HG03442 (cell line): ENCODE data around the gene HPS5.

Source experiments
- ATAC-seq: cut with Tn5 transposase; IDR thresholded peaks from one replicate; pipeline ENCODE4 v1.9.1; 2021; ENCODE audit warnings: mild to moderate bottlenecking, moderate library complexity; ENCODE audit not compliant: unreplicated experiment

HPS5 gene

GRCh38 chr11:18319914-18320313 lies 2.0 kb downstream of the HPS5 start:
- no peak for ATAC-seq

GRCh38 chr11:18317551-18317950 lies 4.4 kb downstream of the HPS5 start:
- ATAC-seq, result no peak

- no peak for ATAC-seq
Measured at GRCh38 chr11:18315893-18316292, 6.0 kb downstream of the HPS5 start.

DNA sequence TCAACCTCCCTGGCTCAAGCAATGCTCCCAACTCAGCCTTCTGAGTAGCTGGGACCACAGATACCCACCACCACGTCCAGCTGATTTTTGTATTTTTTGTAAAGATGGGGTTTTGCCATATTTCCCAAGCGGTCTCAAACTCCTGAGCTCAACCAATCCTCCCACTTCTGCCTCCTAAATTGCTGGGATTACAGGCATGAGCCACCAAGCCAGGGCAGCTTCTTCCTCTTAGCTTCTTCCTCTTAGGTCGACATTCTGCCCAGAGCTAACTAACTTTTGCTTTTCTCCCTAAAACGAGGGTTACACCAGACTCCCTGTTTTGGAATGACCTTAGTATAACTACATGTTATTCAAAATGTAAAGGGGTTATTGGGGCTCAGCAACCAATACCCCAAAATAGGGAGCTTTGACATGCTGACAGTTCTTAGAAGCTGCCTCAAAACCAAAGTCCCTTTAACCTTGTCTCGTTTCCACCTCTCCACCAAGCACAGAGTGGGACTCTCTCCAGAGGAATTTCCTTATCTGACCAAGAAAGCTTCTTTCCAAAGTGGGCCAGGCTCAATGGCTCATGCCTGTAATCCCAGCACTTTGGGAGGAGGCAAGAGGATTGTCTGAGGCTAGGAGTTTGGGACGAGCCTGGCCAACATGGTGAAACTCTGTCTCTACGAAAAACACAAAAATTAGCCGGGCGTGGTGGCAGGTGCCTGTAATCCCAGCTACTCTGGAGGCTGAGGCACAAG lies 7.0 kb downstream of the HPS5 start:
- ATAC-seq, result no peak

GRCh38 chr11:18313965-18314763 lies 7.8 kb downstream of the HPS5 start:
- ATAC-seq, result no peak

GRCh38 chr11:18312663-18313420 lies 9.1 kb downstream of the HPS5 start:
- ATAC-seq, result no peak

DNA sequence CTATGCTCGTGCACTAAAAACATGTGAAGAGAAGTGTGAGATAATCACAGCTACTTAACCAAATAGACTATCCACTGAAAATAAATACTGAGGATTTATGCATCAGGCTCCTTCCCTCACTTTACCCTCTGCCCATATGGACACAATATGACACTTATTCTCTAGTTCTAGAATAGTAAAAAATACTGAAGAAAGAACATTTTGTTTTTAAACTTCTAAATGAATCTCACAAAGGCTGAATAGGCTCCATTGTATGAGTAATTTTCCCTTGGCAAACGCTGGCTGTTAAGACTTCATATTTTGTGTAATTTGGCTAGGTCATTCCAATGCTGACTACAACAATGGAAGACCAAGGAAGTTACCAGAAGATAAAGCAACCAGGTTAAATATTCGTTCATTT lies 9.9 kb downstream of the HPS5 start:
- ATAC-seq, result no peak

- ATAC-seq, result peak; percentile 73
Measured at GRCh38 chr11:18310800-18311340, 11.1 kb downstream of the HPS5 start.

DNA sequence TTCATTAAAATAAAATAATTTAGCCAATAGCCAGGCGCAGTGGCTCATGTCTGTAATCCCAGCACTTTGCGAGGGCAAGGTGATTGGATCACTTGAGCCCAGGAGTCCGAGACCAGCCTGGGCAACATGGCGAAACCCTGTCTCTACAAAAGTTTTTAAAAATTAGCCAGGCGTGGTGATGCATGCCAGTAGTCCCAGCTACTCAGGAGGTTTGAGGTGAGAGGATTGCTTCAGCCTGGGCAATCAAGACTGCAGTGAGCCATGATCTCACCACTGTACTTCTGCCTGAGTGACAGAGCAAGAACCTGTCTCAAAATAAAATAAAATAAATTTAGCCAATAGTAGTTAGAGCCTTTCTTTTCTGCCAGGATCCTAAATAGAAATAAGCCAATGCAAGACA lies 12.2 kb downstream of the HPS5 start:
- no peak for ATAC-seq

DNA sequence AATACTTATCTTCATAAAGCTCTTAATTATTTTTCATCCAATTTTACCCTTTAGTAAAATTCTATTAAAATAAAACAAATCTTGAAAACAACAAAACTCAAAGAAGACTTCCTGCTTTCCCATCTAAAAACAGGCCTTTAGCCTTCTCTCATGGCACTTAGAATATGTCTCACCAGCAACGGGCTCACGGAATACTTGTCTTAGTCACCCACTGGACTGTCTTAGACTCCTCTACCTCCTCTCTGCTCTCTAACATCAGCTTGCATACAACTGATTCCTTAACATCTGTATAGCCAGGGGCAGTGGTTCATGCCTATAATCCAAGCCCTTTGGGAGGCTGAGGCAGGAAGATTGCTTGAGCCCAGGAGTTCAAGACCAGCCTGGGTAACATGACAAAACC lies 13.7 kb downstream of the HPS5 start:
- ATAC-seq, result no peak

DNA sequence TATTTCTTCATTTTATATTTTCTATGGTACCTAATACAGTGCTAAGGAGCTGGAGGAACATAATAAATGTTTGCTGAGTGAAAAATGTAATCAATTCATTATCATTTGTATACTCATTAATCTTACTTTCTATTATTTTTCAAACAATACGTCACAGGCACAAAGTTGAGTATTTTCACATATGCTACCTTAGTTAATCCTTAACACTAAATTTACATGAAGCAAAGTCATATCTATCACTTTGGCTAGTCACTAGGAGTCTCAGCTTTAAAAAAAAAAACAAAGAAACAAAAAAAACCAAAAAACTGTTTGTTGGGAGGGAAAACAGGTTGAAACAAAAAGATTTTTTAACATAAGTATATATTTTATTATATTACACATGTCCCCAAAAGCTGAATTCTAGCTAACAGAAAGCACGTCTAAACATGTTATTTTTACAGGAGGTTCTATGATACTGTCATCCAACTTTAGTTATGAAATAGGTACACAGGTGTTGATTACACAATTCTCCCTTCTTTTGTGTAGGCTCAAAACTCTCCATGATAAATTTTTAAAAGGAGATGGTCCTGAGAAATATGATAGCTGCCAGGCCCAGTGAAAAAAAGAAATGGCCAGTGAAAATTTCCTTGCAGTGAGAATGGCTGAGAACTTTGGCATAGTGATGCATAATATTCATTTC lies 14.3 kb downstream of the HPS5 start:
- ATAC-seq, result no peak

DNA sequence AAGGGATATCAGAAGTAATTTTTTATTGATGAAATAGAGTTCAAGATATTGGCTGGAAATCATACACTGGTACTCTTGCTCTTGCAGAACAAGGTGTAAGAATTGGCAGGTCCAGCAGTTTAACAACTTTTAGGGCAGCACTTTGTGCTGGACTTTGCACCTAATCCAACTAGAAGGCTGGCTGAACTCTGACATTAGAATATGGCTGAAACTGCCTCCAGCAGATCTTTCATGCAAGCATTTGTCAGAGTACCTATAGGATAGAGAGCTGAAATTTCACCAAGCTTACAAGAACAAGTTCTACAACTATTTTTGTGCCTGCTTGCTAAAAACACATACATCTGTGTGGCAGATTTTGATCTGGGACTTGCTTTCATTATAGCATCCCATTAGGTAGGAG lies 17.2 kb downstream of the HPS5 start:
- ATAC-seq, result no peak

- ATAC-seq, result no peak
Measured at GRCh38 chr11:18299721-18300120, 22.2 kb downstream of the HPS5 start.

DNA sequence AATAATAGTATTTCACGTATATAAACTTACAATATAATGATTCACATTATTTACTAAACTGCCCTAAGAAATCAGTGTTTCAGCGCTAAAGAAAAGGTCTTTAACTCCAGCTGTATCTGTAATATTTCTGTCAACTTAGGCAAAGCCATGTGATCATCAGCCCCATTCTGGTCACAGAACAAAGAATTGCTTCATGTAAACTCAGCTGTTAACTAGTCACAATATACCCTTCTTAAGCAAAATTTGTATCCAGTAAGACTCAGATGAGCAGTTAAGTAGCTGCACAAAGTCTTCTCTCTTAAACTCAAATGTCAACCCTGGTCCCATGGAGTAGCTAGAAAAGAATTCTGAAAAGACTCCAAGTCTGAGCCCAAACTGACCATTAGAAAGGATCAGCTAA lies 26.6 kb downstream of the HPS5 start:
- ATAC-seq, result no peak

- peak; percentile 91 for ATAC-seq
Measured at GRCh38 chr11:18294862-18295261, 27.1 kb downstream of the HPS5 start.

DNA sequence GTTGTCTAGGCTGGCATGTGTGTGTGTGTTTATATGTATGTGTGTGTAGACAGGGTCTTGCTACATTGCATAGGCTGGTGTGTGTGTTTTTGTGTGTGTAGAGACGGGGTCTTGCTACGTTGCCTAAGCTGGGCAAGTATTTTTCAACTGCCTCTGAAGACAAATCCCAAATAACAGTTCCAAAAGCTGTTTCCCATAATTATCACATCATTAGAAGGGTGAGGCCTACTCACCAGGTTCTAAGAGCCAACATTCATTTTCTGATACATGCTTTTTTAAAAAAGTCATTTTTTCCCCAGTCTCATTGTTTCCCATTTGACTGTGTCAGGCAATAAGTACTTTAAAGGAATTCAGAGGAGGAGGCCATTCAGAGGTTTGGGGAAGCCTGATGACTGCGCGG lies 33.0 kb downstream of the HPS5 start:
- no peak for ATAC-seq

GRCh38 chr11:18285841-18286240 lies 36.1 kb downstream of the HPS5 start:
- no peak for ATAC-seq

DNA sequence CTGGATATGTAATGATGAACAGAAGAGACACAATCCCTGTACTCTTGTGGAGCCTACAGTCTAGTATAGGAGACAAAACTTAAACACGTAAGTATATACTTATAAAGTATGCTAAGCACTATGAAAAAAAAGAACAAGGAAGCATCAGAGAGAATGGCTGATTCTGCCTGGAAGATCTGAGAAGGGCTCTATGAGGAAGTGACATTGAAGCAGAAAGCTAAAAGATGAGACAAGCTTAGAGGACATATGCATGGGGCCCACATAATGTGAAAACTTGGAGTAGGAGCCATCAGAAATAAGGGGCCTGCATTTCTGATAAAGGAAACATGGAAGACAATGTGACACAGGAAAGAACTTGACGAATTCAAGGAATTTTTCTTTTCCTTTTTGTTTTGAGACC lies 39.3 kb downstream of the HPS5 start:
- no peak for ATAC-seq

DNA sequence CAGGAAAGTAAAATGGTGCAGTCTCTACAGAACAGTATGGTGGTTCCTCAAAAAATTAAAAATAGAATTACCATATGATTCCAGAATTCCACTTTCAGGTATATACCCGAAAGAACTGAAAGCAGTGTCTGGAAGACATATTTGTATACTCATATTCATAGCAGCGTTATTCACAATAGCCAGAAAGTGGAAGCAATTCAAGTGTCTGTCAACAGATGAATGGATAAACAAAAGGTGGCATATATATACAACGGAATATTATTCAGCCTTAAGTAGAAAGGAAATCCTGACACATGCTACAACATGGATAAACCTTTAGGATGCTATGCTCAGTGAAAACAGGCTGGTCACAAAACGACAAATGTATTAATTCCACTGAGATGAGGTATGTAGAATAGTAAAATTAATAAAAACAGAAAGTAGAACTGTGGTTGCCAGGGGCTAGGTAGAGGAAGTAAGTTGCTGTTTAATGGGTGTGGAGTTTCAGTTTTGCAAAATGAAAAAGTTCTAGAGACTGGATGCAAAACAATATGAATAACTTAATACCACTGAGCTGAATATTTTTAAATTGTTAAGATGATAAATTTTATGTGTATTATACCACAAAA lies 41.4 kb downstream of the HPS5 start:
- peak; percentile 86 for ATAC-seq

DNA sequence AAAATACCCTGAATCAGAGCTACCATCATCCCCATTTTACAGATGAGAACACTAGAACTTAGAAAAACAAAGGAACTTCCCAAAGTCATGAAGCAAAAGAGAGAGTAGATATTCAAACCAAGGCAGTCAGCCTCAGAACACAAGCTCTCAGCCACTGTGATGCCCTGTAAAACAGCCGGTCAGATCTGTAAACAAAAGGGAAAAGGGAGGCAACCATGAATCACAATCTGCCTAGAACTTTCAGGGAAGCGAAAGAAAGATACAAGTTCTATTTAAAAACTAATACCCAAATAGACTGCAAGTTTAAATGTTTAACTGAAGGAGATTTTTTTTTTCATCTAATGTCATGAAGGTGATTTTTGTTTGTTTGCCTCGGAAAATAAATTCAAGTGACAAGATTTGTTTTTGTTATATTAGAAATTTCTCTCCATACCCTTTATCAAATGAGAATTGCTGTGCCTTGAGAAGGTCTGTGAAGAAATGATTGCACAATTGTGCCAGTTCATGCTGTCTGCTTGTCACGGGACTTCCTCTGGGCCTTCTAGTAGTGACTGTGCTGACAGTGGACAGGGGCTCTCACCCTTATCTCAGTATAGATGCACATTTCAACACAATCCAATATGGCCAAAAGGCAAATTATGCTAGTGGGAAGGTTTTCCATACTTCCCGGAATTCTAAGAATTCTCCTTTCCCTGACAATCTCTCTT lies 44.2 kb downstream of the HPS5 start:
- ATAC-seq, result no peak
